Endothelial cell (in vitro differentiated cells): ENCODE data around the gene INSR. TPM values are rescaled to one million over a fixed set of nuclear protein-coding genes. Genes with fewer than 3 reads are reported as not detected.

Experiments used
- DNase-seq: peaks from one replicate; pipeline ENCODE4 v3.0.0; 2021; ENCODE audit warnings: low spot score
- H3K27ac Mint-ChIP-seq: one replicate; pipeline ENCODE4 v1.8.0; 2021; ENCODE audit warnings: mixed read lengths, inconsistent platforms; ENCODE audit not compliant: unreplicated experiment
- H3K27me3 Mint-ChIP-seq: one replicate; pipeline ENCODE4 v1.8.0; 2021; ENCODE audit warnings: mild to moderate bottlenecking, moderate library complexity, mixed read lengths, inconsistent platforms; ENCODE audit not compliant: unreplicated experiment
- H3K36me3 Mint-ChIP-seq: one replicate; pipeline ENCODE4 v1.8.0; 2021; ENCODE audit warnings: mild to moderate bottlenecking, low read depth, mixed read lengths, inconsistent platforms; ENCODE audit not compliant: unreplicated experiment
- H3K4me1 Mint-ChIP-seq: one replicate; pipeline ENCODE4 v1.8.0; 2021; ENCODE audit warnings: mild to moderate bottlenecking, mixed read lengths, inconsistent platforms; ENCODE audit not compliant: unreplicated experiment
- H3K4me3 Mint-ChIP-seq: one replicate; pipeline ENCODE4 v1.8.0; 2021; ENCODE audit warnings: mild to moderate bottlenecking, mixed read lengths, inconsistent platforms; ENCODE audit not compliant: unreplicated experiment
- H3K9me3 Mint-ChIP-seq: one replicate; pipeline ENCODE4 v1.8.0; 2021; ENCODE audit warnings: mixed read lengths, inconsistent platforms; ENCODE audit not compliant: unreplicated experiment
- CTCF ChIP-seq: fragments of 200-600 bp; sonication (generic); IDR thresholded peaks from one replicate; pipeline ENCODE4 v1.5.0; 2021; ENCODE audit warnings: antibody characterized with exemption; ENCODE audit not compliant: unreplicated experiment
- total RNA-seq: library from RNA; stranded (reverse); fragmentation: NEBNext Ultra II Directional; extraction: Animal tissue kit (Norgen Biotek cat#: 25700); gene quantifications from one replicate; pipeline ENCODE4 v1.2.1, GENCODE V29; 2021; ENCODE audit not compliant: unreplicated experiment

The INSR gene
- total RNA-seq, 1 donor from 2014 or later = 28.9 TPM

GRCh38 chr19:7109678-7110289 is 184.4 kb downstream of the INSR start:
- Mint-ChIP-seq H3K27me3 (no peaks in the 10 kb centered on the region), H3K9me3 (no peaks in the 10 kb centered on the region), H3K27ac (no peak overlapping the region), H3K4me1 (no peaks in the 10 kb centered on the region), H3K4me3 (no peak overlapping the region), H3K36me3 (peaks cover 4% of the 10 kb centered on the region)
- DNase-seq = no peak
- TF ChIP-seq CTCF = no peak

- no peak for DNase-seq
- Mint-ChIP-seq H3K36me3 (no peaks in the 10 kb centered on the region), H3K4me3 (no peak overlapping the region), H3K9me3 (no peaks in the 10 kb centered on the region), H3K27me3 (no peaks in the 10 kb centered on the region), H3K27ac (no peak overlapping the region), H3K4me1 (no peaks in the 10 kb centered on the region)
- no peak for TF ChIP-seq CTCF
Measured at GRCh38 chr19:7106711-7107657, 187.2 kb downstream of the INSR start.

DNA sequence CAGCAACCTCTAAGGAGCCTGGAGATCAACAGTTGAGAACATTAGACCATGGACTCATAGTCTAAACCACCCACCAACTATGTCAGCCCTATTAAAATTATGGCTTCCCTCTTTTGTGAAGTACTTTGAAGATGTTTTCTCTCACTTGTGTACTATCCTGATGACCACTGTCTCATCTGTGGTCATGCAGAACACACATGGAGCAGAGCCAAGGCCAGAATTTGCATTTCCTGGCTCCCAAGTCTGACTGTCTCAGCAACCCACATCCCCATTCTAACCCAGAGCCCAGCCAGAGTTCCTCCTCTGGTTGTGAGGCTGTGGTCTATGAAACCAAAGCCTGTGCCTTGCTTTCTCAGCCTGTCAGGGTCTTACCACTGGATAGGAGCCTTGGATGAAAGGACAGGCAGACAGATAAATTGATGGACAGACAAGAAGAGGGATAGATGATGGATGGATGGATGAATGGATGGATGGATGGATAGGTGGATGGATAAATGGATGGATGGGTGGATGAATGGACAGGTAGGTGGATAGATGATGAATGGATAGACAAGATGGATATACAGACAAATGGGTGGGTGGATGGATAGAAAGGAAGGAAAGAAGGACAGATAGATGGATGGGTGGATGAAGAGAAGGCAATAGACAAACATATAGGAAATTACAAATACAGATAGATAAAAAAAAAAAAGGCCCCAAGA is 189.3 kb downstream of the INSR start:
- H3K9me3 Mint-ChIP-seq = no peaks in the 10 kb centered on the region
- no peaks in the 10 kb centered on the region for H3K36me3 Mint-ChIP-seq
- H3K4me3 Mint-ChIP-seq = no peak overlapping the region
- DNase-seq = no peak
- H3K27me3 Mint-ChIP-seq = no peaks in the 10 kb centered on the region
- H3K27ac Mint-ChIP-seq = no peak overlapping the region
- H3K4me1 Mint-ChIP-seq = no peaks in the 10 kb centered on the region
- TF ChIP-seq CTCF = no peak

- Mint-ChIP-seq H3K27me3 (peaks cover 10% of the 10 kb centered on the region), H3K9me3 (peaks cover 6% of the 10 kb centered on the region), H3K4me1 (peaks cover 4% of the 10 kb centered on the region), H3K4me3 (no peak overlapping the region), H3K27ac (no peak overlapping the region), H3K36me3 (peaks cover 14% of the 10 kb centered on the region)
- TF ChIP-seq CTCF = no peak
- DNase-seq = no peak
Measured at GRCh38 chr19:7101498-7102253, 192.5 kb downstream of the INSR start.
